Measurements from ENCODE around the gene TMC5. TPM values are rescaled to one million over a fixed set of nuclear protein-coding genes. Genes with fewer than 3 reads are reported as not detected.

TMC5 gene
- total RNA-seq, 1 experiment from 2014 or later = 1.2 TPM

- H3K27me3 ChIP-seq (ENCODE audit: insufficient read depth, low read length) = no peaks in the 10 kb centered on the region
- H3K27ac ChIP-seq (ENCODE audit: insufficient read length, low read depth, low read length) = no peak overlapping the region
- no peak overlapping the region for H2AFZ ChIP-seq (ENCODE audit: low read length)
- no peak overlapping the region for H2BK120ac ChIP-seq (ENCODE audit: low read depth, low read length, poor library complexity, severe bottlenecking)
- no peak overlapping the region for H3K14ac ChIP-seq (ENCODE audit: insufficient read depth, low read length)
- no peak overlapping the region for H3T11ph ChIP-seq (ENCODE audit: low read length)
- no peaks in the 10 kb centered on the region for H3K79me2 ChIP-seq (ENCODE audit: insufficient read depth, low read length)
- WGBS (ENCODE audit: extremely low coverage, insufficient read length, low lambda C conversion rate) = no CpG with 5 or more reads among the region's 8 CpGs
- H4K91ac ChIP-seq (ENCODE audit: insufficient read length, low read depth, low read length) = no peak overlapping the region
- no peak overlapping the region for H2BK5ac ChIP-seq (ENCODE audit: insufficient read length, low read length)
- H3K4me2 ChIP-seq (ENCODE audit: insufficient read depth, insufficient read length, low read length) = no peak overlapping the region
- H3K4me1 ChIP-seq (ENCODE audit: insufficient read depth, low read length) = no peaks in the 10 kb centered on the region
- no peaks in the 10 kb centered on the region for H4K20me1 ChIP-seq (ENCODE audit: control insufficient read depth, insufficient read depth, insufficient read length)
- H4K5ac ChIP-seq (ENCODE audit: insufficient read length, low read depth, low read length) = no peak overlapping the region
- H4K8ac ChIP-seq (replicated peaks; ENCODE audit: insufficient read length, low read depth, low read length) = no peak overlapping the region
- H2BK15ac ChIP-seq (ENCODE audit: low read depth, low read length) = no peak overlapping the region
- H3K23me2 ChIP-seq (ENCODE audit: insufficient read length, low read depth, low read length, poor library complexity, severe bottlenecking) = no peaks in the 10 kb centered on the region
- no peak overlapping the region for H3K23ac ChIP-seq (ENCODE audit: insufficient read length, low read depth, low read length)
- no peaks in the 10 kb centered on the region for H3K79me1 ChIP-seq (ENCODE audit: insufficient read depth, low read depth, low read length, poor library complexity, severe bottlenecking)
- no peak overlapping the region for H2BK20ac ChIP-seq (ENCODE audit: low read depth, low read length, poor library complexity, severe bottlenecking)
- H2BK12ac ChIP-seq (ENCODE audit: insufficient read length, low read depth, low read length) = no peak overlapping the region
- TF ChIP-seq CTCF (conservative IDR thresholded peaks at IDR 0.05) = no peak
- Mint-ChIP-seq H3K27ac (no peak overlapping the region), H3K9me3 (peaks cover 3 to 7% of the 10 kb centered on the region in 2 experiments; a peak in 4 of 5 replicates), H3K27me3 (ENCODE audit: low read depth) (peaks cover 1% of the 10 kb centered on the region), H3K4me1 (peaks cover 0 to 5% of the 10 kb centered on the region in 2 experiments; a peak in 2 of 4 replicates), H3K4me3 (no peak overlapping the region), H3K36me3 (ENCODE audit: insufficient read depth in 1 of 3, low read depth in 3 of 3) (peaks cover 0 to 10% (median 0%) of the 10 kb centered on the region in 3 experiments; a peak in 4 of 7 replicates)
- no peak for DNase-seq
- no peak overlapping the region for H2AK5ac ChIP-seq (ENCODE audit: insufficient read length, low read length)
- no peak overlapping the region for H3K56ac ChIP-seq (ENCODE audit: insufficient read length, low read depth, low read length)
- no peak overlapping the region for H3K4ac ChIP-seq (ENCODE audit: low read depth, low read length)
- H3K18ac ChIP-seq (ENCODE audit: insufficient read length, low read depth, low read length) = no peak overlapping the region
- no peak overlapping the region for H3K9ac ChIP-seq (ENCODE audit: extremely low read depth, insufficient read length, low read length)
- no peaks in the 10 kb centered on the region for H3K9me3 ChIP-seq (ENCODE audit: control insufficient read depth, low read depth, low read length)
These were observed 6.8 kb downstream of the TMC5 start for GRCh38 chr16:19424478-19424877.
